SHP77 treated with DMSO at 0.1 percent for 48 hours (cell line): ENCODE measurements around the gene ESRRA.

ENCODE experiments used
- DNase-seq: peaks from one replicate; lab custom pipeline; 2025; lab: John Stamatoyannopoulos, UW

The ESRRA gene

DNA sequence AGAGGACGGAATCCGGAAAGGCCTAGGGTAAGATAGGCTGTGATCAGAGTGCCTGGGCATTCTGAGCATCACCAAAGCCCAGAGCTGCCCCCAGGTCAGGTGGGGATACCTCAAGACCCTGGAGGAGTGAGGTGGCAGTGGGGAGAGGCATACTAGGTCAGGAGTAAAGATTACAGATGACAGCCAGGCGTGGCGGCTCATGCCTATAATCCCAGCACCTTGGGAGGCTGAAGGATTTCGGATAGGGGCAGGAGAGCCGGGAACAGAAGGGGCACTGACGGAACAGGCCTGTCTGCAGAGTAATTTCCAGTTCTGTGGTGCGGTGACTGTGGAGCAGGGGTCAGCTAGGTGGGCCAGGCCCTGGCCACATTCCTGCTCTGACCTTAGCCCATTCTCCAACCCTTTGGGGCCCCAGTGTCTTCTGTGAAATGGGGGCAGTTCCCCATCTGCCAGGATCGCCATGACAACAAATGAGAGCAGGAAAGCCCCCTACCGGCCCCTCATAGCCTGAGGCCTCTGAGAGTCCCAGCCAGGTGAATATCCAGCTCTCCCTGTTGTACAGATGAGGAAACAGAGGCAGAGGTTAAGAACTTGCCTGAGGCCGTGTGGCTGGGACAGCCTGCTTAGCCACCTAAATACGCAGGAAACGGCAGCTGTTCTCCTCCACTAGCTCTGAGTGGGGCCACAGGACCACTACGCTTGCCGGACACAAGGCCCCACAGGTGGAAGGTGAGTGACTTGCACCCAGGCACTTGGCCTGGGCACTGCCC, 30.1 kb upstream of the ESRRA start:
- DNase-seq, result no peak

DNA sequence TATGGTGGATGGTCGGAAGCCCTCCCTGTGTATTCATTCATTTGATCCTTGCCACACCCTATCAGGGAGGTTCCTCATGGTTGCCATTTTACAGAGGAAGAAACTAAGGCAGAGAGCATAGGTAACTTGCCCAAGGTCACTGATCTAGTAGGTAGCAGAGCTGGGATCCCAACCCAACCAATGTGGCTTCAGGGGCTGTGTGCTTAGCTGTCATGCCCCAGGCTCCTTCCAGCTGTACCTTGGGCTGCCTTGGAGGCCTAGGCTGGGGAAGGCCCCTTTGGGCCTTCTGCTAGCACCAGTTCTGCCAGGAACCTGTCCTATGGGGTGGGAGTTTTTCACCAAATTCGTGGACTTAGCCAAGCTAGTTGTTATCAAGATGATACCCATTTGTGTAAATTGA, 29.5 kb upstream of the ESRRA start:
- no peak for DNase-seq

DNA sequence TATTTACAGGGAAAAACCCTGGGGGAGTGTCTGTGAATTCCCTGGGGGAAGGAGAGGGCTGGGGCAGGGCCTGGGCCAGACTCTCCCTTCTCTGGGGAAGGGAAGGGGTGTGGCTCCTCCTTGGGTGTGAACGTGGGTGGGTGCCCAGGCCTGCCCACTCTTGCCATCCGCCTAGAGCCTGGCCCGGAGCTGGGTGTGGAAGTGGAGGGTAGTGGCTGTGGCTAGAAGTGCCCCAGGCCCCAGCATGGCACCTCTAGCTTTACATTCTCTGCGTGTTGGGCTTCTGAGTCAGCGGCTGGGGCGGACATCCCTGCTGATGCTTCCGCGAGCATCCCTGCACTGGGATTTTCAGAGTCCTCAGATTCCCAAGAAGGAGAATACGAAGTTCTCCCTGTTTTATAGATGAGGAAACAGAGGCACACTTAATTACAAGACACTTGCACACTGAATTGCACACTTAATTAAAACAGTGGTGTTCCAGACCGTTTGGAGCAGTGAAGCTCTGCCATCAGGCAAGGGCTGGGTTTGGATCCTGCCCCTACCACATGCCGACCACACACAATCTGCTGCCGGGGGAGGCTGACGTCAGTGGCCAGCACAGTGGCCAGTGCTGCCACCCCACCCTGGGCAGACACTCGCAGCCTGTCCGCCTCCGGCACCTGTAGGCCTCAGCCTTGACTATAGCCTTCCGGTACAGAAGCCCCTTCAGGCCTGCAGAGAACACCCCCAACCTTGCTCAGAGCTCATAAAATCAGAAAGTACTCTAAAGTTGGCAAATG, 28.5 kb upstream of the ESRRA start:
- DNase-seq, result no peak

DNA sequence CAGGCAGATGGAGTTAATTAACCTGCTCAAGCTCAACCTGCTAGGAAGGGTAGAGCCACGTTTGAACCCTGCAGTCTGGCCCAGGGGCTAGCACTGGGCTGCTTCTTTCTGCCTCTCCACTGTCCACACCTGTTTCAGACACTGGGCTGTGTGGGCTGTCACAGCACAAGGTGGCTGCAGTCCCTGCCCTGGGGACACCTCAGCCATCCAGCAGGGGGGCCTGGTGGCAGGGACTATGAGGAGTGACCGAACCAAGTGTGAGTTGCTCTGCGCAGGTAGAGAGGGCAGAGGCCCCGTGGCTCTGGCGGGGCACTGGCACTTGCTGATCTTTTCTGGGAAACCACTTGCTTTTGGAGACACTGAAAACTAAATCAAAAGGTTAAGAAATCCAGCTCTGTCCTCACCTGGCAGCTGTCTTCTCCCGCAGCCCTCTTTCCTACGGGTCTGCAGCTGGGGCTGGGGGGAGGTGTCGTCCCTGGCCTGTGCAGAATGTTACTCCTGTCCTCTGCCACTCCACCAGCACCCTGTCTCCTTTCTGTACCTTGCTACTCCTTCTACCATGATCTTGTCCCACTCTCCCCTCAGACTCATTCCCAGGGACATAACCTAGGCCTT, 26.6 kb upstream of the ESRRA start:
- no peak for DNase-seq

DNA sequence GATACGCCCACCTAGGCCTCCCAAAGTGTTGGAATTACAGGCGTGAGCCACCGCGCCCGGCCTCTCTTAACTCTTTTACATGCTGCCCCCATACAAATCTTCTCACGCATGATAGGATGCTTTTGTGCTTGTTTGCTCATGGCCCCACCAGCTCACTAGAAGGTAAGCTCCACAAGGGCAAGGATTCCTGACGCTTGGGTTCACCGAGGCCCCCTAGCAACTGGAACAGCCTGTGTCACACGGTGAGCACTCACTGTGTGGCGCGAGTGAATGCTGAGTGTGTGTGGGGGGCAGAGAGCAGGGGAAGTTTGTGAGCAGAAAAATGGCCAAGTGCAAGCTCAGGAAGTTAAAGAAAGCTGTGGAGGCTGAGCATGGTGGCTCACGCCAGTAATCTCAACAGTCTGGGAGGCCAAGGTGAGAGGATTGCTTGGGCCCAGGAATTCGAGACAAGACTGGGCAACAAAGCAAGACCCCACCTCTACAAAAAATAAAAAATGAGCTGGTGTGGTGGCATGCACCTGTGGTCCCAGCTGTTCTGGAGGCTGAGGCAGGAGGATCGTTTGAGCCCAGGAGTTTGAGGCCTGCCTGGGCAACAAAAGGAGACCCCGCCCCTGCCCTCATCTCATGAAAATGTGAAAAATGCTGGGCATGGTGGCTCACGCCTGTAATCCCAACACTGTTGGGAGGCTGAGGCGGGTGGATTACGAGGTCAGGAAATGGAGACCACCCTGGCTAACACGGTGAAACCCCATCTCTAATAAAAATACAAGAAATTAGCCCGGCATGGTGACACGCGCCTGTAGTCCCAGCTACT, 23.2 kb upstream of the ESRRA start:
- no peak for DNase-seq

DNA sequence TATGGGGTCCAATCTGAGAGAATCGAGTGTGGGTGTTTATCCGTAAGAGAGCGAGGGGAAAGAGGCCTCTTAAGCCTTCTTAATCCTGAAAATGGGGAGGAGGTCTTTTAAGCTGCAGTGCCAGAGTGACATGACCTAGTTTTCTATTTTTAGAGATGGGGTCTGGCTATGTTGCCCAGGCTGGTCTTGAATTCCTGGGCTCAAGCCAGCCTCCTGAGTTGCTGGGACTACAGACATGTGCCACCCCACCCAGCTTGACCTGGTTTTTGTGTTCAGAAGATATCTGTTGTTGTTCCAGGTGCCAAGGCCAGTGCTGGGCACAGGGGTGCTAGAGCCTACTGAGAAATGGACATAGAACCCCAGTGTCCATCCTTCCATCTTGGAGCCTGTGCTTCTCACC, 22.2 kb upstream of the ESRRA start:
- DNase-seq, result no peak

DNA sequence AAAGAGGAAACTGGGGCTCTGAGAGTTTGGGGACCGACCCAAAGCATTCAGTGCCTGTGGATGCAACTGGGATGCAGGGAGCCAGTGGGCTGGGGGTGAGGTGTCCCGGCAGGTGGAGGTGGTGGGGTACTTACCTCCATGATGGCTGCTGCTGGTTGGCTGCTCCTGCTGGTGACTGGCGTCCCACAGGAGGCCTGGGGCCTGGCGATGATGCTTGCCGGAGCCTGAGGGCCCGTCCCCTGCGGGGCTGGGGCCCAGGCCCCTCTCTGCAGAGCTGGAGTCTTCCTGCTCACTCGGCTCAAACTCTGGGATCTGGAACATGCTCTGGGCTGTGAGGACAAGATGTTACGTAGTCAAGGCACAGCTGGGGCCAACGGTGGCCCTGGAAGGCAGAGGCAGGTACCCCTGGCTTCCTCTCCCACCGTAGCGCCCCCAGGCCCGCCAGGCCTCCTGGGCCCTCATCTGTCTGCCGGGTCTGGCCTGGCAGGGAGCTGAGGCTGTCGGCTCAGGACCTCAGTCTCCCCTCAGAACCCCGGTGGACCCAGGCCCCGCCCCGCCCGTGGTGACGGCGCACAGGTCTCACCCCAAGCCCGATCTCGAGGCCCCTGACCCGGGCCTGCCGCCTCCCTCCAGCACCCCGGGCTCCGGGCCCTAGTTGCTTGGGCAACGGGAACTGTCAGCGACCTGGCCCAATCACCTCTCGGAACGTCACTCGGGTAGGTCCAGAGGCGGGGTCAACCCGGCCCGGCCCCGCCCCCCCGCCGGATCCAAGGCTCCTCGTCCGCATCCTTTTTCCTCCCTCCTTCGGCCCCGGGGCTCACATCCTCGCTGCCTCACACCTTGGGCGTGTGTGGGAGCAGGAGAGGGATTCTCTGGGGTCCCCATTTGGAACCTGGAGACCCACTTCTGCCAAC, 21.0 kb upstream of the ESRRA start, which contains the start of gene BAD:
Gene BAD (minus strand): TSS at position 618 of the 914 bp plus-strand sequence. CDS start 297 bp downstream, at position 321.
- DNase-seq, result peak; percentile 73

DNA sequence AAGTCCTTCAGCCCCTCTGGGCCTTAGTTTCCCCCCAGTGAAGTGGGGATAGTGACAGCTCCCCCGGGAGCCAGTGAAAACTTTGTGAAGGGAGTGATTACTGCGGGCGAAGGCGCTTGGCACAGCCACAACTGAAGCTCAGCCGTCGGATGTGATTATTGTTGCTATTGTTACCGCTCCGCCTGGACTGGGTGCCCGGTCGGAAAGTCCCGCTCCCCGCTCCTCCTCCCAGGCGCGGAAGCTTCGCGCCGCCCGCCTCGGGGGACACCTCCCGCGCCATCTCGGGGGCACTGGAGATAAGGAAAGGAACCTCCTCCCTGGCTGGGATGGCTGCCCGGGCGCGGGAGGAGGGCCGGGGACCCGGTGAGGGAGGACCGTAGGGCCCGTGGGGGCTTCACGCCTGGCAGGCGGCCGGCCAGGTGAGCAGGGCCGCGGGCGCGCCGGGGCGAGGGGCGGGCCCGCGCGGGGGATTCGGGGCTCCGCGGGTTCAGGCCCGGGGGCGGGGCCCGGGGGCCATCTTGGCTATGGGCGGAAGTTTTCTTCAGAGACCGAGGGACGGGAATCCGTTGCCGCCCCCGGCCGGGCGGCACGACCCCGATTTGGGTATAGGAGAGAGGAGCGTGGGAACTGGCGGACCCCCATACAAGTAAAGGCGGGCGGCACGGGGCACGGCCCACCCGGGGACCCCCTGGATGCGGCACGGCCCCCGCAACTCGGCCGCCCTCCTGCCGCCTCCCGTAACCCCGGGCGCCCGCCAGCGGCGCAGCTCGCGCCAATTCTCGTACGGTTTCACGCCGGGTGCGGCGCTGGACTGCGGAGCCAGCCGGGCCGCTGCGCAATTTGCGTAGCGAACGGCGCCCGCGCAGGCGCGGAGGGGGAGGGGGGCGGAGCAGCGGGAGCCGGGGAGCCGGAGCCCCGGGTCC, 20.1 kb upstream of the ESRRA start, which contains the start of gene GPR137:
Gene GPR137 (plus strand): TSS at position 887 of the 923 bp plus-strand sequence. CDS start 677 bp downstream, outside the sequence.
- peak; percentile 57 for DNase-seq

DNA sequence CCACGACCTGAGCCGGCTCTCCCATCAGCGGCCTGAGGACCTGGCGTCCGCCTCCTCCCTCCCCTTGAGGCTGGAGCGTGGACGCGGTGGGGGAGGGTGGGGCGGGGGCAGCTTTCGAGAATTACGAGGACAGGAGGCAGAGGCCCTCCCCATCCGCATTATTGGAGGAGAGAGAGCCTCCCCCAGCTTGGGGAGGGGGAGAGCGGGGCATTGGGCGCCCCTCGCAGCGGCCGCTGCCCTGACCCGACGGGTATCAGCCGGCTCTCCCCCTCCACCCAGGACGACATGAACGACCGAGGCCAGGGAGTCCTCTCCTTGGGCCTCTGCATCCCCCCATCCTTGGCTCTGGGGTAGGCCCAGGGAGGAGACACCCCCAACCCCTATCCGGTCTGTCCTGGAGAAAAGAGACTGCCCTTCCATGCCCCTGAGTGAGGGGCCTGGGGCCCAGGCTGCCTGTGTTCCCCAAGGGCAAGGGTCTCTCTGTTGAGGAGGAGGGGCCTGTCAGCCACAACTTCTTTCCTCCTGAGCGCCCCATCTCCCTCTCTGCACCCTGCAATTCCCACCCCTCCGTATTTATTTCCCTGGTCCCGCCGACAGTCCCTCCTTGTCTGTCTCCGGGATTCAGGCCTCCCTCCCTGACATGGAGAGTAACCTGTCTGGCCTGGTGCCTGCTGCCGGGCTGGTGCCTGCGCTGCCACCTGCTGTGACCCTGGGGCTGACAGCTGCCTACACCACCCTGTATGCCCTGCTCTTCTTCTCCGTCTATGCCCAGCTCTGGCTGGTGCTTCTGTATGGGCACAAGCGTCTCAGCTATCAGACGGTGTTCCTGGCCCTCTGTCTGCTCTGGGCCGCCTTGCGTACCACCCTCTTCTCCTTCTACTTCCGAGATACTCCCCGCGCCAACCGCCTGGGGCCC, 19.2 kb upstream of the ESRRA start:
- peak; percentile 24 for DNase-seq

DNA sequence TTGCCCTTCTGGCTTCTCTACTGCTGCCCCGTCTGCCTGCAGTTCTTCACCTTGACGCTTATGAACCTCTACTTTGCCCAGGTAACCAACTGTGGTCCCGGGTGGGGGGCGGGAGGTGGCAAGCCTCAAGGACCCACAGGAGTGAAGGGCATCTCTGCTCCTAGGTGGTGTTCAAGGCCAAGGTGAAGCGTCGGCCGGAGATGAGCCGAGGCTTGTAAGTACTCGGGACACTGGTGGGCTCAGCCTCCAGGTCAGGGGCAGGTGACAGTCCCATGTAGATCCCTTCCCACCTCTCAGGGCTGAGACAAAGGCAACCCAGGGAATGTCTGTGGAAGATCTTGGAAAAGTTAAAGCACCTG, 18.5 kb upstream of the ESRRA start:
- no peak for DNase-seq

DNA sequence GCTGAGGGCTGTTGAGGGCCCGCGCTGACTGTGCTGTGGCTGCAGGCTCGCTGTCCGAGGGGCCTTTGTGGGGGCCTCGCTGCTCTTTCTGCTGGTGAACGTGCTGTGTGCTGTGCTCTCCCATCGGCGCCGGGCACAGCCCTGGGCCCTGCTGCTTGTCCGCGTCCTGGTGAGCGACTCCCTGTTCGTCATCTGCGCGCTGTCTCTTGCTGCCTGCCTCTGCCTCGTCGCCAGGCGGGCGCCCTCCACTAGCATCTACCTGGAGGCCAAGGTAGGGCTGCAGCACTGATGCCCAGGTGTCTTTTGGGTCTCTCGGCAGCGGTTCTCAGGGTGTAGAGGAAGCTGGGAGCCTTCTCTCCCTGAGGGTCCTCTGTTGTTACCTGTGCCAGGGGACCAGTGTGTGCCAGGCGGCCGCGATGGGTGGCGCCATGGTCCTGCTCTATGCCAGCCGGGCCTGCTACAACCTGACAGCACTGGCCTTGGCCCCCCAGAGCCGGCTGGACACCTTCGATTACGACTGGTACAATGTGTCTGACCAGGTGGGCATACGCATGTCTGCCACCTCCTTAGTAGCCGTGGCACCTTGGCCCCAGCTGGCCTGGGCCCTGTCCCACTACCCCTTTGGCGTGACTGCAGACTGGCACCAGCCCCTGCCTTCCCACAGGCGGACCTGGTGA, 17.5 kb upstream of the ESRRA start:
- no peak for DNase-seq

DNA sequence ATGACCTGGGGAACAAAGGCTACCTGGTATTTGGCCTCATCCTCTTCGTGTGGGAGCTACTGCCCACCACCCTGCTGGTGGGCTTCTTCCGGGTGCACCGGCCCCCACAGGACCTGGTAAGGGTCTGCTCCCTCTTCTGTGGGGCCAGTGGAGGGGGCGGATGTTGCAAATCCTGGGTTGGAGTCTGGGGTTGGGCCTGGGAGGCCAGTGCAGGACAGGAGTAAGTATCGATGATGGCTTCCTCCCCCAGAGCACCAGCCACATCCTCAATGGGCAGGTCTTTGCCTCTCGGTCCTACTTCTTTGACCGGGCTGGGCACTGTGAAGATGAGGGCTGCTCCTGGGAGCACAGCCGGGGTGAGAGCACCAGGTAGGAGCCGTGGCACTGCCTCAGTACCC, 17.0 kb upstream of the ESRRA start:
- no peak for DNase-seq

DNA sequence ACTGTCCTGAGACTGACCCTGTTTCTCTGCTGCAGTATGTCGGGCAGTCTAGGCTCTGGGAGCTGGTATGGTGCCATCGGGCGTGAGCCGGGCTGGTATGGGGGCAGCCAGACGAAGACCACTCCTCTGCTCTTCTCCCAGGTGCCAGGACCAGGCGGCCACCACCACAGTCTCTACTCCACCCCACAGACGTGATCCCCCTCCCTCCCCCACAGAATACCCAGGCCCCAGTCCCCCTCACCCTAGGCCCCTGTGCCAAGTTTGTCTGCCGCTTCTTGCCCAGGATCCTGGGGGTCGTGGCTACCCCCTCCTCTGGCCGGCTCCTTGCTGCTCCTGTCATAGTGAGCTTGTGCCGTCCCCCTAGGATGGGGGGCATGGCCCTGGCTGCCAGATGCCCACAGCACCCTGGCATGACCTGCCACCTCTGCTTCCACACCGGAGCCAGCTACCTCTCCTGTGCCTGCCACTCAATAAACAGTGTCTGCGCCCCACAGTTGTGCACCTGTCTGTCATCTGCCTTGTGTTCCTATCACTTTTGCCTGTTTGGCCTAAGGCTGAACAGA, 16.2 kb upstream of the ESRRA start:
- DNase-seq, result no peak

DNA sequence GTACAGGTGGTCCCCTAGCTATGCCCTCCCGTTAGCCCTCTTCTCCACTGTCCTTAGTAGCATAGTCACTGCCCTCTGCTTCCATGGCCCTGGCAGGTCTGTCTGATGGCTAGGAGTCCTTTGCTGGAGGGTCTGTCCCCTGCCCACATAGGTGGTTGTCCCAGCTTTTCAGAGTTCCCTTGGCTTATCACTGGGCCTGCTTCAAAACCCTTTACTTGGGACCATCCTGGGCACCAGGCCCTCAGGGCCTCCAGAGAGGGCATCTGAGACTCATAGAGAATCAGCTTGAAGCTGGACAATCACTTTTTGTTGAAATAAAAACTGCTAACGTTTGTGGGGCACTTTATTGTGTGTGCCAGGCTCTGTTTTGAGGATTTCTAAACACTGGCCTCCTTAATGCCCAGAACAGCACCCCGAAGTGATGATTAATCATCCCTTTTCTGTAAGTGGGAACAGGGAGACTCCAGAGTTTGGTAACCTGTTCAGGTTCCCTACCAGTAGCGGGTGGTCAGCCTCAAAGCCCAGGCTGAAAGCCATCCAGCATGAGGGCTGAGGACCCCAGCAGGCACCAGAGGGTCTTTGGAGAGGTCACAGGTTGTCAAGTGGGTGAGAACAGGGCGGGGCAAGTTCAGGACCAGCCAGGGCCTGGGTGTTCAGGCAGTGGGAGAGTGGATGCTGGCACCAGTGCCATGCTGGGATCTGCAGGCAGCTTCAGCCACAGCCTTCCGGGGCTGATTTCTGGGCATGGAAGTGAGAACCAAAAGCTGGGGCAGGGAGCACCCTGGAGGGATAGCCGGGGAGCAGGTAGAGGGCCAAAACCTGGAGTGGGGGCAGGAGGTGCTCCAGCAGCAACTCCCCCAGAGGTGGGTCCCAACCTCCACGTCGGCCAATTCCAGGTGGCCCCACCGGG, 14.7 kb upstream of the ESRRA start:
- no peak for DNase-seq

DNA sequence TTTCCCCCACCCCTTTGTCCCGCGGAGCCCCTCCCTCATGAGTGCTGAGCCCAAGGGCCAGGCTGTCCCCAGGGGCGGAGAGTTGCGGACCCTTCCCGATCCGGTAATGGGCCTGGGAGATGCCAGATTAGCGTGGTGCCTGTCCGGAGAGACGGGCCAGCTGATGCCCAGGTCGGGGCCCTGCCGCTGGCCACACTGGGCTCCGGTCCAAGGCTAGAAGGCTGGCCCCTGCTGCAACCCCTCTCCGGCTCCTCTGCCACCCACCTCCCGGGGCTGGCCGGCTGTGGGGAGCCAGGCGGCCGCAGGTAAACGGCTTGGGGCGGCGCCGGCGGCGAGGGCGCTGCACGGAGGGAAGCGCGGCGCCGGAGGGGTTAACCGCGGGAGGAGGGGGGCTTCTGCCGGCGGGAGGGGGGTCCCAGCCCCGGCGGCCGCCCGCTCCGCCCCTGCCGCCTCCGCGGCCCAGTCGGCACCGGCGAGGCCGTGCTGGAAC, 14.0 kb upstream of the ESRRA start, which contains the start of gene KCNK4:
Gene KCNK4 (plus strand): TSS at position 41 of the 490 bp plus-strand sequence. CDS start 1,717 bp downstream, outside the sequence.
- no peak for DNase-seq

DNA sequence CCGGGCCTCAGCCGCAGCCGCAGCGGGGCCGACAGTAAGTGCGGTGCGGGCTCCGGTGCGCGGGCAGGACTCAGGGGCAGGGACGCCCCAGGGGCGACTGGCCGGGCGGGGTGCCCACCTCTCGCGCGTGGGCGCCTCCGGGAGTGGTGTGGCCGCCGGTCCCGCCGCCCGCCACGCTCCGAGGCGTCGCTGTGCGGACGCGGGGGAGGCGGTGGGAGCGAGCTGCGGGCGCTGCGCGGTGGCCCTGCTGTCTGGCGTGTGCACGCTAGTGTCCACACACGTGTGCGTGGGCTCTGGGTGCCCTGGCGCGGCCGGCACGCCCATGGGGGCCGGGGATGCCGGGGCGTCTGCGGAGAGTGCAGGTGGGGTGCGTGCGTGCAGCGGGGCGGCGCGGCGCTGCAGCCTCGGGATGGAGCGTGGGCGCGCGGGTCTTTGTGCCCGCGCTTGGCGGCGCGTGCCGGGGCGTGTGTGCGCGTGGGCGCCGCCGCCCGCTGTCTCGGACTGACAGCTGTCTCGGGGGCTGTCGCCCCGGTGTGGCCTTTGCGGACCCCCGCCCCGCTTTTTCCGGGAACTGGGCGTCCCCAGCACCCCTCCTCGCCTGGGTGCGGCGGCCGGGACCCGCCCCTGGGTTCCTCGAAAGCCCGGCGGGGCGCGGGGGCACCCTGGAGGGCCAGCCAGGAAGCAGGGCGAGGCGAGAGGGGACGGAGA, 13.4 kb upstream of the ESRRA start:
- no peak for DNase-seq
